ENCODE measurements around the gene RND2. TPM values are rescaled to one million over a fixed set of nuclear protein-coding genes. Genes with fewer than 3 reads are reported as not detected.

RND2 gene
- total RNA-seq, 1 donor from 2014 or later = 7.1 TPM

DNA sequence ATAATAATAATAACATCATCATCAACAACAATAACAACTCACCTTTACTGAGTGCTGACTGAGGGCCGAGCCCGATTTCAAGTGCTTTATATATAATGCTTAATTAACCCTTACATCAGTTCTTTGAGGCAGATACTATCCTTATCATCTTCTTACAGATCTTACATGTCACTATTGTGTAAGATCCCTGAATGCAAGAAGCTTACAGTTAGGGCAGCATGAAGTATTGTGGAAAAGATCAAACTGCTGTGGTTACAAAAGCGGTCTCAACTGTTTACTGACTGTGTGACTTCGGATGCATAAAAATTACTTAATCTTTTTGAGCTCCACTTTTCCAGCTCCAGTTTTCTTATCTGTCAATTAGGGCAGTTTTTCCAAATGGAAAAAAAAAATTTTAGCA, 6.1 kb upstream of the RND2 start:
- Mint-ChIP-seq H3K9me3 (no peaks in the 10 kb centered on the region), H3K27me3 (no peaks in the 10 kb centered on the region), H3K4me1 (ENCODE audit: unreplicated experiment) (peaks cover 33% of the 10 kb centered on the region), H3K36me3 (peaks cover 11% of the 10 kb centered on the region), H3K27ac (peak overlapping the region; percentile 52), H3K4me3 (peak overlapping the region; percentile 77)
- DNase-seq (ENCODE audit: extremely low spot score, unreplicated experiment) = no peak
- TF ChIP-seq, protein P1, sequence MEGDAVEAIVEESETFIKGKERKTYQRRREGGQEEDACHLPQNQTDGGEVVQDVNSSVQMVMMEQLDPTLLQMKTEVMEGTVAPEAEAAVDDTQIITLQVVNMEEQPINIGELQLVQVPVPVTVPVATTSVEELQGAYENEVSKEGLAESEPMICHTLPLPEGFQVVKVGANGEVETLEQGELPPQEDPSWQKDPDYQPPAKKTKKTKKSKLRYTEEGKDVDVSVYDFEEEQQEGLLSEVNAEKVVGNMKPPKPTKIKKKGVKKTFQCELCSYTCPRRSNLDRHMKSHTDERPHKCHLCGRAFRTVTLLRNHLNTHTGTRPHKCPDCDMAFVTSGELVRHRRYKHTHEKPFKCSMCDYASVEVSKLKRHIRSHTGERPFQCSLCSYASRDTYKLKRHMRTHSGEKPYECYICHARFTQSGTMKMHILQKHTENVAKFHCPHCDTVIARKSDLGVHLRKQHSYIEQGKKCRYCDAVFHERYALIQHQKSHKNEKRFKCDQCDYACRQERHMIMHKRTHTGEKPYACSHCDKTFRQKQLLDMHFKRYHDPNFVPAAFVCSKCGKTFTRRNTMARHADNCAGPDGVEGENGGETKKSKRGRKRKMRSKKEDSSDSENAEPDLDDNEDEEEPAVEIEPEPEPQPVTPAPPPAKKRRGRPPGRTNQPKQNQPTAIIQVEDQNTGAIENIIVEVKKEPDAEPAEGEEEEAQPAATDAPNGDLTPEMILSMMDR (conservative IDR thresholded peaks at IDR 0.05) = no peak

DNA sequence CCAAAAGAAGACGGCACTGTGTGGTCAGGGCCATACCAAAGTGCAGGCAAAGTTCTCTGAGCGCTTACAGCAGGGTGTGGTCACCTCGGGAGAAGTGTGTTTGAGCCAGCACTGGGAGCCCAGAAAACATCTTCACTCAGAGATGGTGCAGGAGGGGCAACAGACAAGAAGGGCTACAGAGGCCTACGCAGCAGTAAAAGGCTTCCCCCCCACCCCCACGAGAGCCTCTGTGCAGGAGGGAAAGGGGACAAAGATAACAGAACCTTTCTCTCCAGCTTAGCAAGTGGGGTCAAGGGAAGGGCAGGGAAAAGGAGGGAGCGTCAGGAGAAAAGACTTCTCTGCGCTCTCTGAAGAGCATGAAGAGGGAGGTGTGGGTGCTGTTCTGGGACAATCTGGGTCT, 5.6 kb upstream of the RND2 start:
- peaks cover 36% of the 10 kb centered on the region for H3K4me1 Mint-ChIP-seq (ENCODE audit: unreplicated experiment)
- peaks cover 2% of the 10 kb centered on the region for H3K27me3 Mint-ChIP-seq
- peak overlapping the region; percentile 93 for H3K4me3 Mint-ChIP-seq
- H3K27ac Mint-ChIP-seq = peak overlapping the region; percentile 98
- H3K9me3 Mint-ChIP-seq = no peaks in the 10 kb centered on the region
- peaks cover 11% of the 10 kb centered on the region for H3K36me3 Mint-ChIP-seq
- no peak for DNase-seq (ENCODE audit: extremely low spot score, unreplicated experiment)
- TF ChIP-seq, protein P1 (conservative IDR thresholded peaks at IDR 0.05) = no peak

DNA sequence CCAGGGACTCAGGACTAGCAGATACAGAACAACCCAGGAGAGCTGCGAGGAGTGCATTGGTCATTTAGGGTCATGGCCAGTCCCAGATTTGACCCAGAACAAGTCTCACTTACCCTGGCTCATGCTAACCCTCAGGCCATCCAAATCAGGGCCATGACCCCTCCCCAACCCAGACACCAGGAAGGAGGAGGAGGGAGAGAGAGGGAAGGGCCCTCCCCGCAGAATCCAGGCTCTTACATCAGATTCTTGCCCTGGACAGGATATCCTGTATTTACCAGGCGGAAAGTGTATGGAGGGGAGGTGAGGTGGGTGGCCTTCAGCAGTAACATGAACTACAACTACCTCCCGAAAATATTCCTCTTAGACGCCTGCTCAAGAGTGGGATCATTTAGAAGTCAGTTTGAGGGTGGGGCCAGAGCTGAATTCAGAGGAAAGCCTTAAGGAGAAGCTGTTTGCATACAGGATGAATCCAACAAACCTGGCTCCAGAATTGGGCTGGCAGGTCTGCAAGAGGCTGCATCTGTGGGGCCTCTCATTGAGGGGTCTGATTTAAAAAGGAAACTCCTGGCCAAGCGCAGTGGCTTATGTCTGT, 4.9 kb upstream of the RND2 start:
- H3K4me3 Mint-ChIP-seq = peak overlapping the region; percentile 93
- peaks cover 8% of the 10 kb centered on the region for H3K36me3 Mint-ChIP-seq
- peaks cover 36% of the 10 kb centered on the region for H3K4me1 Mint-ChIP-seq (ENCODE audit: unreplicated experiment)

DNA sequence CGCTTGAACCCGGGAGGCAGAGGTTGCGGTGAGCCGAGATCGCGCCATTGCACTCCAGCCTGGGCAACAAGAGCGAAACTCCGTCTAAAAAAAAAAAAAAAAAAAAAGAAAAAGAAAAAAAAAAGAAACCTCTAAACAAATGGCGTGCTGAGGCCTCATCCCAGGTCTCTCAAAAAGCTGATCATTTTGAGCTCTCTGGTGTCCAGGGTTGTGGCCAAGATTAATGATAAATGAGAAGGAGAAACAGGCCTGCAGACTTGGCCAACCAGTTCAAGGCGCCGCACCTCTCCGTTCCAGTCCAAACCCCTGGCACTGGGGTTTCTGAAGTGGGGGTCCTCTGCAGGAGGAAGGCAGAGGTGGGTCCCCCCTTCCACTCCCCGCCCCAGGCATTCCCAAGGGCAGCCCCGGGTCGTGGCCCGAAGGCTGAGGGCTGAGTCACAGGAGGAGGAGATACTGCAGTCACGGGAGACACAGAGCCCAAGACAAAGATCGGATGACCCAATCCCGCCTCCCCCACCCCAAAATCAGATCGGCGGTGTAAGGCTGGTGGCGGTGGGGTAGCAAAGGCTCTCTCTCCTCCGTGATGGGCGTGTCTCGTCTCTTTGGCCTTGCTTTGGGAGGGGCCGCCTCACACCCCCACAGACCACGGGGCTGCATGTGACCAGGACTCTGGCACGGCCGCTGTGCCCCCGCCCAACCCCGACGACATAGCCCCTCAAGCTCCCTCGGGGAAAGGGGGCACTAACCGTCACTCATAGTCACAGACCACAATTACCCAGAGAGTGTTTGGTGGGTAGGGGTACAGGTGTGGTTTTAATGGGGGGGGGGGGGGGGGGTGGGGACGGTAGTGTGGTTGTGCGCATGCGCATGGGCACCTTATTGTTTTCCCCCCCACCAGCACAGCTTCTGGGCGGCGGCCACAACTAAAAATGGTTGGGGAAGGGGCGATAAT, 4.0 kb upstream of the RND2 start:
- DNase-seq (ENCODE audit: extremely low spot score, unreplicated experiment) = no peak
- Mint-ChIP-seq H3K27me3 (peaks cover 4% of the 10 kb centered on the region), H3K9me3 (no peaks in the 10 kb centered on the region), H3K4me3 (peak overlapping the region; percentile 93), H3K27ac (peak overlapping the region; percentile 98), H3K36me3 (peaks cover 4% of the 10 kb centered on the region), H3K4me1 (ENCODE audit: unreplicated experiment) (peaks cover 35% of the 10 kb centered on the region)
- TF ChIP-seq, protein P1 (conservative IDR thresholded peaks at IDR 0.05) = no peak

More for the DNA sequence above, 4.9 kb upstream of the RND2 start:
- Mint-ChIP-seq H3K27me3 (peaks cover 4% of the 10 kb centered on the region), H3K9me3 (no peaks in the 10 kb centered on the region), H3K27ac (peak overlapping the region; percentile 98)
- DNase-seq (ENCODE audit: extremely low spot score, unreplicated experiment) = no peak
- TF ChIP-seq, protein P1 (conservative IDR thresholded peaks at IDR 0.05) = no peak

DNA sequence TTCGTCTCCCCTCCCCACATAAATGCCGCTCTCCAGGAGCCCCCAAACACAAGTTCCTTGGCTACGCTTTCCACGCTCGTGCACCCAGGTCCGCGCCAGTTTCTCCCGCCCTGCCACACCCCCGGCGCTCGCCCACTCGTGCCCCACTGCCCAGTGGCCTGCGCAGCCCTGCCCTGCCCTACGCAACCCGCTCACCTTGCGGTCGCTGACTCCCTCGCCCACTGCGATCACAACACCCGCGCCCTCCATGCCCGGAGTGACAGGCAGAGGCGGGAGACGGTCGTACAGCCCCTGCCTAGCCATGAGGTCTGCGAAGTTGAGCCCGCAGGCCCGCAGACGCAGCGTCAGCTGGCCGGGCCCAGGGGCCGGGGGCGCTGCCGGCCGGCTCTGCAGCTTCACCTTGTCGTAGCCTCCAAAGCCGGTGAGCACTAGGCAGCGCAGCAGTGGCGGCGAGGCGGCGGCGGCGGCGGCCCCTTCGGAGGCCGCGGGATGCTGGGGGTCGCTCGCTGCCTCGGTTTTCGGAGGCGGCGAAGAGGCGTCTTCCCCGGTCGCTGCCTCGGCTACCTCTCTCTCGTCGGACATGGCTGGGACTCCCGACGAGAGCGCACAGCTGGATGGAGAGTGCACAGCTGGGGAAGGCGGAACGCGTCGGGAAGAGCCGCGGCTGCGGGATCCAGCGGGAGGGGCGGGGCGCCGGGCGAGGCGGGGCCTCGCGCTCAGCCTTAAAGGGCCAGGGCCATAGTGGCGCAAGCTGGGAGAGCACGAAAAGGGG, 3.1 kb upstream of the RND2 start, which contains the start of gene VAT1:
Gene VAT1 (minus strand): TSS at position 645 of the 772 bp plus-strand sequence. CDS start 63 bp downstream, at position 582.
- peaks cover 4% of the 10 kb centered on the region for H3K27me3 Mint-ChIP-seq
- TF ChIP-seq, protein P1 (conservative IDR thresholded peaks at IDR 0.05) = no peak
- H3K36me3 Mint-ChIP-seq = peaks cover 4% of the 10 kb centered on the region
- peak within 1 kb of the TSS; percentile 98 for H3K27ac Mint-ChIP-seq
- peaks cover 37% of the 10 kb centered on the region for H3K4me1 Mint-ChIP-seq (ENCODE audit: unreplicated experiment)
- peak within 1 kb of the TSS; percentile 93 for H3K4me3 Mint-ChIP-seq
- peak; percentile 80 for DNase-seq (ENCODE audit: extremely low spot score, unreplicated experiment)
- no peaks in the 10 kb centered on the region for H3K9me3 Mint-ChIP-seq
